Endometrial microvascular endothelial cells (primary cell): ENCODE data around the gene TRIM37. TPM values are rescaled to one million over a fixed set of nuclear protein-coding genes. Genes with fewer than 3 reads are reported as not detected.

Source experiments
- in situ Hi-C: cut with HindIII; loops from 2 replicates; pipeline ENCODE4 v1.10.0; 2017; ENCODE audit warnings: low sequenced_read_pairs, low pct_unique_long_range_greater_than_20kb; ENCODE audit errors: inconsistent ontology term
- total RNA-seq: library from RNA; depleted of rRNA; stranded (reverse); fragments of >200 nt; gene quantifications from one replicate; pipeline ENCODE4 v1.2.3, GENCODE V29; 2015; ENCODE audit errors: inconsistent ontology term

The TRIM37 gene
- total RNA-seq, 1 donor from 2014 or later, result 63.7 TPM

DNA sequence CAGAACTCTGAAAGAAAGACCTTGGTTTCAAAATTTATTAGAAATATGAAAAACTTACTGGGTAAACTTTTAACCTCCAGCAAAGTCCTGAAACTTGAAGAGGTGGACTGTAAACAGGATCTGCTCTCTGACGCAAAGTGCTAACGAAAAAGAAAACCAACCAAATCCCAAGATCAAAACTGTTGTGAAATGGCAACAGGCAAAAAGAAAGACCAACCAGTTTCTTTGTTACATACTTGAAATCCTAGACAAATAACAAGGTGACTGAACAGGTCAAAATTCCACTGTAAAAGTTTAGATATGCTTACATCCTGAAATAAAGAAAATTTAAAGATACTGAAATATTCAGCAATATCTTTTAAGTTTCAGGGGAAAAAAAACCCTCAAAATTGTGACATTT, 44.2 kb downstream of the TRIM37 start:
- in situ Hi-C loops, result no loop called here

DNA sequence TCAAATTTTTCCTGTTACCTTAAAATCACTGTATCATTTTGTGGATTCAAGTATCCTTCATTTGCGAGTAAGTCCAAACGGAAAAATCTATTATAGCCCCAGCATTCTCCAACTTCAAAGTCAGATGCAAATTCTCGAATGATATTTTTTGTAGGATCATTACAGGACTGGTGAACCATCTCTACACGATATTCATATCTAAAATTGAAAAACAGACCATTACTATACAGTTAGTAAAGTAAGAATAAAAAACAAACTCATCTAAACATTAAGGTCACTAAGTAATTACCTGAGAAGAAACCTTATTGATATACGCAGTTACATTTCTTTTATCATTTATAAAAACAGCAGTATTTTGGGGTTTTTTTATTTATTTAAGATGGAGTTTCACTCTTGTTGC, 49.8 kb downstream of the TRIM37 start:
- in situ Hi-C loops, result no loop called here

DNA sequence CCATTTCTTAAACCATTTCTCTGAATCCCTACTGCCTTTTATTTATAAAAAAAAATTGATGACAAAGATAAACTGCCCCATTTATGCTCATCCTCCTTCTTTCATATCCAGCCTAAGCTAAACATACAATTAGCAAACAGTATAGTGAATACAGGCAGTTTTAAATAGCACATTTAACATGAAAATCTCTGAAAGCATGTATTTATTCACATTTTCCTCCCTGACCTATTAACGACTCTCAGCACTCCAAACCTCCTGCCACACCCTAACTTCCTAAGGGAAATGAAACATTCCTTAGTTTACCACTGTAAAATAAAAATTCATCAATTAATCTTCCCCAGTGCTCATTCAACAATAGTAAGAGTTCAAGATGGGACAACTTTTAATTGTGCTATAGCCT, 56.9 kb downstream of the TRIM37 start:
- in situ Hi-C loops, result no loop called here

DNA sequence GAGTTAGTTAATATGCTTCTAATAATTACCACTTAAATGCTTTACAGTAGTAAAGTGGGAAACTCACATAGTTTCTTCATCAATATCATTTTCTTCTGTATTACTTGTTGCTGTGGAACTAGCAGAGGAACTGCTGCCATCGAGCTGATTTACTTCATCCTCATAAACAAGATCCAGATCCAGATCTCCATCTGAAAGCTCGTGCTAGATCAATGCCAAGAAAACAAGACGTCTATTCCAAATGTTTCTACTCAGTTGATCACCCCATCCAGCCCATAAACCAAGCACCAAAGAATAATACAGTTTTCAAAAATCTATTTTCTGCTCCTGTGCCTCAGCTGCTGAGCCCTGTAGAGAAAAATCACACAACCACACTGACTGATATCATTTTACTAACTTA, 59.1 kb downstream of the TRIM37 start:
- in situ Hi-C loops, result no loop called here

DNA sequence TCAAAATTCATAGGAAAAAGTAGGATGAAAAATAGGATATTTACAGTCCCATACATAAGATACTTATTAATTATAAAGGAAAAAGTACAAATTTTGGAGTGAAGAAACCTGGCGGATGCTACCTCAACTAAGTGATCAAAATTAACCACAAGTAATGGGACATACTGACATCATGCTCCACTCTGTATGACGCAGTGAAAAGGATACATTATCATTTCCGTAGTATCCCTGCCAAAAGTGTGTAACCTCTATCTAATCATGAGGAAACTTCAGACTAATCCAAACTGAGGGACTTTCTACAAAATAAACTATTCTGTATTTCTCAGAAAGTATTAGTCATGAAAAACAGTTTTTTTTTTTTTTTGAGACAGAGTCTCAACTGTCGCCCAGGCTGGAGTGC, 60.5 kb downstream of the TRIM37 start:
- in situ Hi-C loops, result no loop called here

DNA sequence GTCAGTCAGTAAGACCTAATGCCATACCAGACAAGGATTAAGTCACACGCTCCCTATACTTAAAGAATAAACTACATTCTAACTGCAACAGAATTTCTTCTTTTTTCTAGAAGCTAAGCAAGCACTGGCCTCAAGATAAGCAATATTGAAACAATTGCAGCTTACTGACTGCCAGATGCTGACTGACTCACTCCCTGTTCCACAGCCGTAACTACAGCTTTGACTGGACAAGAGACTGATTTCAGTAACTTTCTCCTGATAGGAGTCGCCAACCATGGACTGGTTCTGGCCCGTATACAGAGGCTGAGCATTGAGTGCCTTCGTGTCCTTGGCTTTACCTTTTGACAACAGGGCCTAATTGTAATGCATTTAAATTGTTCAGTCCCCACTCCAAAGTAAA, 67.9 kb downstream of the TRIM37 start:
- in situ Hi-C loops, result no loop called here

DNA sequence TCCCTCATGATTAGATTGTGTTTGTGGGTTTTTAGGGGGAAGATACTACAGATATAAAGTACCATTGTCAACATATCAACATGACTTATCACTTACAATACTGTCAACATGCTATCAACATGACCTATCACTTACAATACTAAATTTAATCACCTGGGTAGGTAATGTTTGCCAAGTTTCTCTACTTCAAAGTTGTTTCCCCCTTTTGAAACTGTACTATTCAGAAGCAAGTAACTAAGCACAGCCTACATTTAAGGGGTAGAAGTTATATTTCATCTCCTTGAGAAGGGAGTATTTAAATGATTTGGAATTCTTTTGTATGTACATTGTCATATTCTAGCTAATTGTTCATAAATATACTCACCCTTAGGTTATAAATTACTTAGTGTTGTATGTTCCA, 68.7 kb downstream of the TRIM37 start:
- in situ Hi-C loops, result no loop called here

DNA sequence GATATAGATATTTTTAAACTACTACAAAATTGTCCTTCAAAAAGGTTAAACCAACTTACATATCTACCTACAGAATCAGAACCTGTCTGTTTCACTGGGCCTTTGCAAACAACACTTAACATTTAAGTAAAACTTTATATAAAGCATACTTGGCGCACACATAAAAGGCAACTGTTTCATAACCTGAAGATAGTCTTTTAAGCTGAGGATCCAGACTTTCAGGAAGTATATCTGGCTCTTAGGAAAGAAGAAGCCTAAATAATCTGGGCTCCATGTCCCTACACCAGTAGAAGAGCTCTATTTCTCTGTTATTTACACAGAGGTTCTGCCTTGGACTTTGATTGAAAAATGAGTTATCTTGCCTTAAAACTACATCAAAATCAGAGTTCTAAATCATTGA, 75.9 kb downstream of the TRIM37 start:
- in situ Hi-C loops, result no loop called here

DNA sequence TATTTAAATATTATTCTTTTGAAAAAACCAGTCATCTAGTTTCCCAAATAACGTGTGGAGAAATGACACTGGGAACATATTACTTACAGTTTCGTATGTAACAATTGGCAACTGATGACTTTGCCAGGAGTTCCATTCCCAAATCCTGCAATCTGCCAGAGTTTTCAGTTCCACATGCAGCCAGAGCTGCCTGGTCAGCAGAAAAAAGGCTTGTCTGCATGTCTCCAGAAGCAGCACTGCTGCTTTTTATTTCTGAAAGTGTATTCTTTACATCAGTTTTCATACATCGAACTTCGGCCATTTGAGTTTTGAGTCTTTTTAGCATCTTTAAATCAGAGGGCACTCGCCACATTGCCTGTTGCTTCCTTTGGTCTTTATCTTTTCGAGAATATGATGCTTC, 78.4 kb downstream of the TRIM37 start:
- in situ Hi-C loops, result no loop called here

DNA sequence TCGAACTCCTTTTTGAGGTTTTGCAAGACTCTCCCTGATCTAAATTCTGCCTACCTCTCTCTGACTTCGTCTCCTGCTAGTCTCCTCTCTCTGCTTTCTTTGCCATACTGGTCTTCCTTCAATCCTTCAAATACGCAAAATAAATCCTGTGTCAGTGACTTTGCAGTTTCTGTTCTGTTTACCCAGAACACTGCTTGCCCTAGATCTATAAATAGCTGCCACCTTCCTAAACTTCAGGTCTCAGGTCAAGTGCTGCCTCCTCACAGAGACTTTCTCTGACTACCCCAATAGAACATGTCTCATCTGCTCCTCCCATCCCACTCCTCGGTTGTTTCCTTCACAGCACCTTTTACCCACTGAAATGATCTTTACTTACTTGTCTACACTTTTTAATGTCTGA, 78.9 kb downstream of the TRIM37 start:
- in situ Hi-C loops, result no loop called here

DNA sequence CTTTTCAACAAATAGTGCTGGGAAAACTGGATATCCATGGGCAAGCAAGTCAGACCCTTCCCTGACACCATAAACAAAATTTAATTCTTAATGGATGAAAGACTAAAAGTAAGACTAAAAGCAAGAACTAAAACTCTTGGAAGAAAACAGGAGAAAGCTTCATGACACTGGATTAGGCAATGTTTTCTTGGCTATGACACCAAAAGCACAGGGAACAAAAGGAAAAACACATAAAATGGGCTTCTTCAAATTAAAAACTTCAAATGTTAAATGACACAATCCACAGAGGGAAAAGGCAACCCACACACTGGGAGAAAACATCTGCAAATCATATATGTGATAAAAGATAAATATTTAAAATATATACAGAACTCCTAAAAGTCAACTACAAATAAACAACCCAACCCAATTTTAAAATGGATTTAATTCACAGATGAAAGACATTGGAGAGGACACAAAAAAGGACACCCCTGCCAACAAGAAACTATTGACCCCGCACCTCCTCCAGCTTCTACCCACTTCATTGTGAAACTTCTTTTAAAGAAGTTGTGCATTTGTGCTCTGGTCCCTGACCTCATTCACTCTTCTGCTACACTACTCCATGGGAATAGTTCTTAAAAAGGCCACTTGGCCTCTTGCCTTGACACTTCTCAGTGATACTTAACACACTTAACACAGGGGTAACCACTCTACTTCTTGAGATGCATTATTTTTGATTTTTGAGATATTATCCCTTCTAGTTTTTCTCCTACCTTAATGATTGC, 80.3 kb downstream of the TRIM37 start:
- in situ Hi-C loops, result no loop called here

DNA sequence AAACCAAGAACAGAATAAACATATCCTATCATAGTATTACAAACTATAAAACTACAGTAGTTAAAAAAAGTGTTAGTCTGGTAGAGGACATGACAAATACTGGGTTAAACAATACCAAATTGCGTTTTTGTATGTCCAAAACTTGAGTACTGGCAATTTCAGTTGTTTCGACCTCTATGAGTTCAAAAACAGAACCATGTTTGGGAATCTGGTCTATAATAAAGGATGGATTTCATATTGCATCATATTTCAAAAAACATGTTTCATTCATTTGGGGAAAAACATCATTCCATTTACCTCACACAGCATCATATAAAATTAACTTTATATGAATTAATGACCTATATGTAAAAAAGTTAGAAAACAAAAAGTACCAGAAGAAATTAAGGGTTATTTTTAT, 81.8 kb downstream of the TRIM37 start:
- in situ Hi-C loops, result no loop called here

DNA sequence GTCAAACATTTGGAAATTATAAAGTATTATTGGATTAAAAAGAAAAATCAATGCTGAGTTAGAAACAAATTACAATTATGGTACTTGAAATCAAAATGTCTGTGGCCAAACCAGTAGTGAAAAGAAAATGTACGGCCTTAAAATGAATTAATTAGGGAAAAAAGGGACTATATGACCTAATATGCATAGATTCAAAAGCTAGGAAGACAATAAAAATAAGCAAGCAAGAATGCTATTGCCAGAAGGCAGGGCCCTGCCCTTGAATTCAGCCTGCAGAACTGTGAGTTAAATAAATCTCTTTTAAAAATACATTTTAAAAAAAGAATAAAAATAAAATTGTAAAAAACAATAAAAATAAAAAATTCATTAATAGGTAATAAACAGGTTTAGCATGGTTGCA, 88.7 kb downstream of the TRIM37 start:
- in situ Hi-C loops, result no loop called here

DNA sequence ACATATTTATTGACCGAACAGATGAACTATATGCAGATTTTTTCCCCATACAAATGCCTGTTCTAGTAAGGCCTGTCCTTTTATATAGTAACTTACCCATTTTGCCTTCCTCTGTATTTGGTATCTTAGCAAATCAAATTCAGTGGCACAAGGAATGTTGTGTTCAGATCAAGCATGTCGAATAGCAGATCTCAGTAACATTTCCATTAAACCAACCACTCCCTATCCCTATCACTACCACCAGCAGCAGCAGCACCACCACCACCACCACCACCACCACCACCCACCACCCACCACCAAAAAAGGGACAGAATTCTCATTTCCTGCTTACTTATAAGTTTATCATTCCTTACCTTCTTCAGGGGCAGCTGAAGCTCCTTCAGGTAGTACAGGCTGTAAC, 94.7 kb downstream of the TRIM37 start:
- in situ Hi-C loops, result no loop called here

DNA sequence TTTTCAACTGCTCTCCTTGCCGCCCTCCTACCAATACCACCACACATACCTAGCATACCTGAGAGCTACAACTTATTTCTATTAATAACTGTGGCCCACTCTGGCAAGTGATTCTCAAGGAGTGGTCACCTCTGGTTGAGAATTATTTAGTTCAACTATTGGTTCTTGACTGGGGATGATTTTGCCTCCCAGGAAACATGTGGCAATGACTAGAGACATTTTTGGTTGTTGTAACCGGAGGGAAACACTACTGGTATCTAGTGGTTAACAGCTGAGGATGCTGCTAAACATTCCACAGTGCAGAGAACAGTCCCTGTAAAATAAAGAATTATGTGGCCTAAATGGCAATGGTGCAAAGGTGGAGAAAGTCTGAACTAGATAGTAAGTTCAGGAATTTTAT, 96.7 kb downstream of the TRIM37 start:
- in situ Hi-C loops, result no loop called here

DNA sequence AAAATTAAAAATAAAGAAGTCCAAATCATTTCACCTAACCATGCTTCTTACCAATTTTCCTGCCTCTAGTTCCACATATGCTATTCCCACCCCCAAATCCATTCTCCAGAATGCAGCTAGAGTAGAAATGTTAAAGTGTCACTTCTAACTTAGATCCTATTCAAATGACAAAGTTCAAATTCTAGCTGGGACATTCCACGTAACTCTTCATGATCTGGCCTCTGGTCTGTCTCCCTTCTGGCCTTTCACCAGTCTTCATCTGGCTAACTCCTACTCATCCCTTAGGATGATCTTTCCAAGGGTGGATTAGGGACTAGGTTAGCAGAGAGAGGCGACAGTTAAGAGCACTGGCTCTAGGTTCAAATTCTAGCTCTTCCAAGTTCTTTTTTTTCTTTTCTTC, 97.9 kb downstream of the TRIM37 start:
- in situ Hi-C loops, result no loop called here

DNA sequence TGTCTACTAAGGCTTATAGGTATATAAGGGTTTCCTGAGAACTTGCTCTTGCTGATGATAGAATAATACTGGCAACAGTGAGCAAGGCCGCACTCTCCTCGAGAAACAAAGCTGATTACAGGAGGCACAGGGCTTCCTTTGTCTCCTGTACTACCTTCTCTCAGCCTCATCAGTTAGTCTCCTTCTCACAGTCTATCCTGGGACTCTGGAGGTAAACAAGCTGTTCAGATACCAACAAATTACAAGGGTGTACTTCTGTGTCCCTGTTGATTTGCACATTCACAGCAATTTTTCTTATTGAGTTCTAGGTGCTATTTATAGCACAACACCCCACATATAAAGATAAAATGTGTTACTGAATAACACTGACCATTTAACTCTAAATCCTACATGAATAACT, 98.7 kb downstream of the TRIM37 start:
- in situ Hi-C loops, result no loop called here

DNA sequence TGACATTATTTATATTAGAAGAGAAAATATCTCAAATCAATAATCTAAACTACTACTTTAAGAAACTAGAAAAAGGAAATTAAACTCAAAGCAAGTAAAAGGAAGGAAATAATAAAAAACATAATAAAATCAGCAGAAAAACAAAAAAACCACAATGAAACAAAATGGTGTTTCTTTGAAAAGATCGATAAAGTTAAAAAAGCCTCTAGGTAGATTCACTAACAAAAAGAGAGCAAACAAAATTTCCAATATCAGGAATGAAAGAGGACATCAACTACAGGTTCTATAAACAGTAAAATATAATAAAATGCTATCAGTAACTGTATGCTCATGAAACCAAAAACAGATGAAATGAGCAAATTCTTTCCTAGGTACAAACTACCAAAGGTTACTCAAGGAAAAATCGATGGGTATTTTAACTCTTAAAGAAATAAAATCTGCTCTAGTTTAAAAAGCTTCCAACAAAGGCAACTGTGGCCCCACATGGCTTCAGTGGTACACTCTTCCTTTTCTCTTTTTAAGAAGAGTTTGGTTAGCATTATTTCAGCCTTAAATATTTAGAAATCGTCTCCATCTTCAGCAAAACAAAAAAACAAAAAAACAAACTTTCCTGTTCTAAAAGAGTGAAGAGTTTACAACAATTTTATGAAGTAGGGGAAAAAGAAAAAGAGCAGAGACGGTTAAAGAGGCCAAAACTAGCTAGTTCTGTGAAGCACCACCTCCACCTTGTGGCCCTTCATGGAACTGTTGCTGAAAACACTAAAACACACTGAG, 102.2 kb downstream of the TRIM37 start:
- in situ Hi-C loops, result no loop called here

DNA sequence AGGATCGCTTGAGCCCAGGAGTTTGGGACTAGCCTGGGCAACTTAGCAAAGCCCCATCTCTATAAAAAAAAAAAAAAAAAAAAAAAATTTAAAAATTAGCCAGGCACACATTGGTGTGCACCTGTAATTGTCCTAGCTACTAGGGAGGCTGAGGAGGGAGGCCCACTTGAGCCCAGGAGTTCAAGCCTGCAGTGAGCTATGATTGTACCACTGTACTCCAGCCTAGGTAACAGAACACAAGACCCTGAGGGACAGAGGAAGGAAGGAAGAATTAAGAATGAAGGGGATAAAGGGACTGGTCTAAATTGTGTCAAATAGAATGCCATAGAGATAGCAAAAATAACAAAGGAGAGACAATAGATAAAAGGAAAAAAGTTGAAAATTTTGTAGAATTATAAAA, 102.8 kb downstream of the TRIM37 start:
- in situ Hi-C loops, result no loop called here

DNA sequence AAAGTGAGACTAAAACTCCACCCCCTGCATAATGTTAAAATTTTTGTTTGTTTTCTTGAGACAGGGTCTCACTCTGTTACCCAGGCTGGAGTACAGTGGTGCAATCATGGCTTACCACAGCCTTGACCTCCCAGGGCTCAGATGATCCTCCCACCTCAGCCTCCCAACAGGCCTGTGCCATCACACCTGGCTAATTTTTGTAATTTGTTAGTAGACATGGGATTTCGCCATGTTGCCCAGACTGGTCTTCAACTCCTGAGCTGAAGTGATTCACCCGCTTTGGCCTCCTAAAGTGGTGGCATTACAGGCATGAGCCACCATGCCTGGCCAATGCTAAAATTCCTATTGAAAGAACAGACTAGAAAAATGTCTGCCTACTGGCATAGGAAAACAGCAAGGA, 103.8 kb downstream of the TRIM37 start:
- in situ Hi-C loops, result no loop called here

DNA sequence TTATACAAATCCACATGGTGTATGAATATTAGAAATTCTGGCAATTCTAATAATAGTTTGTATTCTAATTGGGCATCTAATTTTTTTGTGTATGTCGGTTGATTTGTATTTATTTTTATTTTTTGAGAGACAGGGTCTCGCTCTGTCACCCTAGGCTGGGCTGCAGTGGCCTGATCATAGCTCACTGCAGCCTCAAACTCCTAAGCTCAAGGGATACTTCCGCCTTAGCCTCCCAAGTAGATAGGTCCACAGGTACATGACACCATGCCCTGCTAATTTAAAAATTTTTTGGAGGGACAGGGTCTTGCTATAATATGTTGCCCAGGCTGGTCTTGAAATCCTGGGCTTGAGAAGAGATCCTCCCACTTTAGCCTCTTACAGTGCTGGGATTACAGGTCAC, 104.6 kb downstream of the TRIM37 start:
- in situ Hi-C loops, result no loop called here
